HG03378 (cell line): Measurements from ENCODE around the gene NEK6.

Experiments used
- ATAC-seq: cut with Tn5 transposase; IDR thresholded peaks from one replicate; pipeline ENCODE4 v1.9.1; 2021; ENCODE audit warnings: mild to moderate bottlenecking, moderate library complexity; ENCODE audit not compliant: unreplicated experiment

Gene NEK6

GRCh38 chr9:124257844-124258606 is at the start of gene NEK6:
TSS of gene NEK6 (plus strand) at chr9:124257949. CDS start at chr9:124301965, 44,016 bp downstream.
- no peak for ATAC-seq

GRCh38 chr9:124208571-124208970 is 49.2 kb upstream of the NEK6 start:
- no peak for ATAC-seq

- no peak for ATAC-seq
Measured at GRCh38 chr9:124209279-124209678, 48.5 kb upstream of the NEK6 start.

GRCh38 chr9:124209774-124210173 is 48.0 kb upstream of the NEK6 start:
- ATAC-seq = no peak

DNA sequence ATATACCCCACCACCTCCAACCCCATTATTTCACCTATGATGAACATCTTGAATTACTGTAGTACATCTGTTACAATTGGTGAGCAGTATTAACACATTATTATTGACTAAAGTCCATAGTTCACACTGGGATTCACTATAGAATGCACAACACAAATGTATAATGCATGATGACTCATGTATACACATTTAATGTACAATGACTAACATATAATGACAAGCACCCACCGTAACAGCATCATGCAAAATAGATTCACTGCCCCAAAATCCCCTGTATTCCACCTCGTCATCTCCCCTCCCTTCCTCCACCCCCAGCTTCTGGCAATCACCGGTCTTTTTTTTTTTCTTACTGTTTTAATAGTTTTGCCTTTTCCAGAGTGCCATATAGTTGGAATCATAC is 47.1 kb upstream of the NEK6 start:
- peak; percentile 65 for ATAC-seq

DNA sequence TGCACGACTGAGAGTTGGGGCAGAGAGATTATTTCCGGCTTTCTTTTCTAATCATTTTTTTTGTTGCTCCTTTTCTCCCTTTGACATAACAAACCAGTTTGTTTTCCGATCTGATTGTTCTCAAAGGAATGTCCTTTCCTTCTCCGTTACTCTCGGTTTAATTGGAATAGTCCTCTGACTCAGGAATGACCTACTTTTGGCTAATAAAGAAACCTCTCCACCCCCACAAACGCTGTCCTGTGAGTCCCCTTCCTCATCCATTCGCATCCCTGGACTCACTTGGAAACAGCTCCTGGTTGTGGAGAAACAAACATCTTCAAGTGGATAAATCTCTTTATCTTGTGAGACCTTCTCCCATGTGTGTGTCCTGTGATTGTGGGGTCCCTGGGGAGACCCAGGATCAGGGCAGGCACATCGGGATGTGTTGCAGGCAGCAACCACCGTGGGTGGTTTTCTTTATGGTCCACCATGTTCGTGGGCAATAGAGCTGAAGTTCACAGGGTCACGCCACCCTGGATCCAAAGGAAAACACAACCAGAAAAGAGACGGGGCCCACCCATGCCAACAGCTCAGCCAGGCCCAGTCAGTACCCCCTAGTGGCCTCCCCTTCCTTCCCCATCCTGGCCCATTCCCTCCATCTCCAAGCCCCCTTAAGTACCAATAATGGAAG is 45.2 kb upstream of the NEK6 start:
- no peak for ATAC-seq

GRCh38 chr9:124213396-124213795 is 44.4 kb upstream of the NEK6 start:
- no peak for ATAC-seq

DNA sequence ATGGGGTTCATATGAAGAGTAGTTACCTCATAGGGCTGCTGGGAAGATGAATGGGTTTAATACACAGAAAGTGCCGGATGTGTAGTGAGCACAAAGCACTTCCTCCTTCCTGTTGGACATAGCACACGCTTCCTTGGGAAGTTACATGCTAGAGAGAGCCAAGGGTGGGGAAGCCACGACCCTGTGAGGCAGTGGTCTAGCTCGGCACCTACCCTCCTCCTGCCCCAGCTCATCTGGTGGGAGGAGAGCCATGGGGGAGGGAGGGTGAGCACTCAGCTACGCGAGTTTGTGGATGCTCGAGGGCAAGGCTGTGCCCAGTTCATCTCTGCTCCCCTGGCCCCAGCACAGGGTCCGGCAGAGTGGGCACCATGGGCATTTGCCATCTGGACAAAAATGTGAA is 43.6 kb upstream of the NEK6 start:
- ATAC-seq = no peak

DNA sequence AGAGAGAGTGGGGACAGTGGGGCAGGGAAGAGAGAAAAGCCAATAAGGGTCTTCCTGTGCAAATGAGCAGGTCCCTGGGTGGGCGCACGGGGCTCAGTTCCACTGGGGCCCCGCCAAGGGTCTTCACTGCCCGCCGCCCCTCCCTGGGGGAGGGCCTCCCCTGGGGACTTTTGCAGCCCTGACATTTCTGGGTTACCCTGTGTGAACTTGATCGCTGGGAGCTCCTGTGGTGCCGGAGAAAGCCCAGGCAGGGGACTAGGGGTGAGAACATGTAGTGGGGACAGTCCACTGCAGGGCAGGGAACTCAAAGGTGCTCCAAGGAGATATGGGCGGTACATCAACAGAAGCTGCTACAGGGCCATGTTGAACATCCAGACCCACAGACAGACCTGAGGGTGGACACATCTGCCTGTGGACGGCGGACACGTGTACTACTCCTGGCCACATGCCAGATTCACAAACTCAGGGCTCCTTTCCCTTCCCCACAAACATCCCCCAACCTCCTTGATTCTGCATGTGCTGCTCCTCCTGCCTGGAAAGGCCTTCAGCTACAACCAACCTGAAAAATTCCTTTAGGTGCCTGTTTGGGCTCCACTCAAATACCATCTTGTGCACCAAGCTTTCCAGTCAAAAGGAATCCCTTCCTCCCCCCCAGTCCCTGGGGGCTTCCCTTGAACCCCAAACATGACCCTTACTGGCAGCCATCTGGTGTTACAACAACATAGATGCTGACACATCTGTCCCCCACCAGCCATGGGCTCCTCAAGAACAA is 43.0 kb upstream of the NEK6 start:
- ATAC-seq = no peak

GRCh38 chr9:124215368-124215910 is 42.3 kb upstream of the NEK6 start:
- no peak for ATAC-seq

GRCh38 chr9:124215956-124216355 is 41.8 kb upstream of the NEK6 start:
- no peak for ATAC-seq

GRCh38 chr9:124216474-124217176 is 41.1 kb upstream of the NEK6 start:
- ATAC-seq = no peak

DNA sequence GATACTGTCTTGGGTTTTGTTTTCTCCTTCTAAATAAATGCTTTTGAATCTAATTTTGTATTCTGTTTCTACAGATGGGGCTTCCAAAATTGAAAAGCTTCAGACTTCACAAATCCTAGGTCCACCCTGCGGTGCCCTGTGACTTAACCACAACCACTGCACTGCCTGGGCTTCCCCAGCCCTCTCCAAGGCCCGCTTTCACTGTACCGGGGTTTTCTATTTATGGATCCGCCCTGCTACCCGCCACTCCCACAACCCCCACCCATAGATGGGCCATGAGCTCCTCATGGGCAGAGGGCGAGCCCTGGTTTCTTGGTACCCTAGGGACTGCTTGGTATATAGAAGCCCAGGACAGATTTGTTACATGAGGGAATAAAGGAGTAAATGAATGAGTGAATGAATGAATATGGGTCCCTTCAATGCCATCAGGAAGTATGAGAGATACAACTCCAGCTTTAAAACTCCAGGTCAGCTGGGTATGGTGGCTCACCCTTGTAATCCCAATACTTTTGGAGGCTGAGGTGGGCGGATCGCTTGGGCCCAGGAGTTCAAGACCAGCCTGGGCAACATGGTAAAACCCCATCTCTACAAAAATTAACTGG is 39.8 kb upstream of the NEK6 start:
- no peak for ATAC-seq

GRCh38 chr9:124218438-124218982 is 39.2 kb upstream of the NEK6 start:
- peak; percentile 54 for ATAC-seq

- ATAC-seq = peak; percentile 12
Measured at GRCh38 chr9:124218987-124219461, 38.7 kb upstream of the NEK6 start.

- ATAC-seq = no peak
Measured at GRCh38 chr9:124220946-124221451, 36.8 kb upstream of the NEK6 start.

DNA sequence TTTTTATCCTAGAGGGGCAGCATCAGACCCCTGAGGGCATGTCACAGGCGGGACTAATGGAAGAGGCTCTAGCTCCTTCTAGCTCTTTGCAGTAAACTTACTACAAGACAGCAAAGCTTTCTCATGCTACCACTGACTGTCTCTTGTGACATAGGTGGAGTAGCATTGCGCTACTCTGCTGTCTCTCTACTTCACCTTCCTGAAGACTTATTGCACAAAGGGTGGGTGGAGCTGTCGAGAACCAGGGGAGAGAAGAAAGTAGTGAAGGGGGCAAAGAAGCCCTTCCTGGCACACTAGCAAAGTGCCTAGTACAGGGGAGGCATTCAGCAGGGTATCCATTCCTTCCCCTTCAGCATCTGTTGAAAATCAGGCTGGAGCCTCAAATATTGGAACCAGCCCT is 36.1 kb upstream of the NEK6 start:
- ATAC-seq = no peak

DNA sequence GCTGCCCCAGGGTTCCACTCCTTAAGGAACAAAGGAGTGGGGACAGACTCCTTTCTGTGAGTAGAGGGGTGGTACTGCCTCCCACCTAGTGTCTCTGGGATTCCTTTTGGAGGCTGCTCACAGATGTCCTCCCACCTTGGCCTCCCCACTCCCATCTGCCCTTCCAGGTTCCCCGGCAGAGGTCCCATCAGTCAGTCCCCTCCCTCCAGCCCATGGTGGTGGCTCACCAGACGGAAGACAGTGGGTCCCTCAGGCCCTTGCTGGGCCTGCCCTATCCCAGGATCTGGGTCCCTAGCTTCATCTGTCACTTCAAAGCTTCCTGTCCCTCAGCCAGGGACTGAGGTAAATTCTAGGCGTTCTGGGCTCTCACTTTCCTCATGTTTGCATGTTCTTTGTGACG is 35.6 kb upstream of the NEK6 start:
- ATAC-seq = no peak

- ATAC-seq = no peak
Measured at GRCh38 chr9:124222918-124223720, 34.6 kb upstream of the NEK6 start.
